Osteoblast (primary cell): ENCODE results near the gene SEMA3F. TPM values are rescaled to one million over a fixed set of nuclear protein-coding genes. Genes with fewer than 3 reads are reported as not detected.

ENCODE experiments used
- DNase-seq: peaks from one replicate; pipeline ENCODE4 v3.0.0; 2011; ENCODE audit warnings: low spot score, mixed read lengths; ENCODE audit not compliant: insufficient read length; ENCODE audit errors: missing footprints
- H2AFZ ChIP-seq: 2 replicates; pipeline ENCODE4 v1.6.0; 2011; ENCODE audit warnings: mild to moderate bottlenecking, low read length
- H3K27ac ChIP-seq: 2 replicates; pipeline ENCODE4 v1.5.1; 2011; ENCODE audit warnings: mild to moderate bottlenecking, low read depth, low read length, moderate library complexity
- H3K27me3 ChIP-seq: 2 replicates; pipeline ENCODE4 v1.6.0; 2012; ENCODE audit warnings: mild to moderate bottlenecking, control low read depth, inconsistent platforms, low read length, moderate library complexity; ENCODE audit not compliant: insufficient read depth
- H3K36me3 ChIP-seq: 2 replicates; pipeline ENCODE4 v1.5.1; 2011; ENCODE audit warnings: mild to moderate bottlenecking, low read length, control low read depth, moderate library complexity; ENCODE audit not compliant: insufficient read depth
- H3K4me1 ChIP-seq: 2 replicates; pipeline ENCODE4 v1.5.1; 2011; ENCODE audit warnings: mild to moderate bottlenecking, low read length, control low read depth, moderate library complexity; ENCODE audit not compliant: insufficient read depth
- H3K4me2 ChIP-seq: 2 replicates; pipeline ENCODE4 v1.6.0; 2011; ENCODE audit warnings: mild to moderate bottlenecking, low read length; ENCODE audit not compliant: insufficient read depth
- H3K4me3 ChIP-seq: fragments of 200-600 bp; sonication (generic); 3 replicates; pipeline ENCODE4 v1.5.1; 2012; ENCODE audit warnings: mild to moderate bottlenecking, low read length, inconsistent platforms; ENCODE audit not compliant: insufficient read depth
- H3K79me2 ChIP-seq: 2 replicates; pipeline ENCODE4 v1.6.0; 2012; ENCODE audit warnings: mild to moderate bottlenecking, low read length, control low read depth, inconsistent platforms; ENCODE audit not compliant: insufficient read depth
- H3K9me3 ChIP-seq: 2 replicates; pipeline ENCODE4 v1.5.1; 2011; ENCODE audit warnings: low read depth, low read length, control low read depth
- H4K20me1 ChIP-seq: 2 replicates; pipeline ENCODE4 v1.6.0; 2012; ENCODE audit warnings: mild to moderate bottlenecking, low read length, control low read depth; ENCODE audit not compliant: insufficient read depth
- CTCF ChIP-seq: IDR thresholded peaks from 2 replicates; pipeline ENCODE4 v1.5.1; 2011; ENCODE audit warnings: mild to moderate bottlenecking, low read depth, low read length, moderate library complexity; ENCODE audit errors: extremely low read depth
- total RNA-seq: library from RNA; depleted of rRNA; stranded (reverse); fragments of >200 nt; gene quantifications from 2 replicates; pipeline ENCODE4 v1.2.3, GENCODE V29; 2012

SEMA3F gene
- total RNA-seq, 1 donor: 5.1 TPM

DNA sequence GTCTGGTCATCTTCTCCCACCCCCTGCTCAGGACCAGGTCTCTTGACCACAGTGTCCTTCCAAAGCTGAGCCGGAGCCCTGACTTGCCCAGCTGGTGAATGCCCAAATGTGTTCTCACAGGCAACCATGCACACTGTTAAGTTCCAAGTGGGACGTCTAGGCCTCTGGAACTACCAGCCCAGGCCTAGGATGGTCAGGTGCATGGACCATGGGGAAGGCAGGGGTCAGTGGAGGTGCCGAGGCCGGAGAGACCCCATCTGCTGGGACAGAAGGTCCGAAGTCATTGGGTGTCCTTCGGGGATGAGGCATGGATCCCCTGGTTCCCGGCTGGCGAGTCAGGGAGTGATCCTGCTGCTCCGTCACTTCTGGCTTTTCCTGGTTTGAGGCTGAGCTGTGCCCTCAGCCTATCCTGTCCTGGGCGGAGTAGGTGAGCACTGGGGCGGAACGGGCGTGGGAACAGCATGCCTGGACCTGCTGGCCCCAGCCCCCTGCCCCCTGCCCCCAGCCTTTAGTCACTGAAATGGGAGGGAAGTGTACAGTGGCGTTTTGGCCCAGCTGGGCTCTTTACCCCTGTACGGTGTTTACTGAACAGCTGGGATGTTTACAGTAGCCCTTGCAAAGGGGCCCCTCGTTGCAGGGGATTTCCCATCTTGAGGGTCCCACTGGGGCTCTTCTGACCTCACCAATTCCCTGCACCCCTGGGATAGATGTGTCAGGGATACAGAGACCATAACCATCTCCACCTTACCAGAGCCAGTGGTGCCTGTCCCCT is 12.1 kb downstream of the SEMA3F start:
- Histone ChIP-seq H3K79me2 (peaks cover 45% of the 10 kb centered on the region), H3K4me1 (peaks cover 63% of the 10 kb centered on the region), H3K36me3 (no peaks in the 10 kb centered on the region), H3K9me3 (no peaks in the 10 kb centered on the region), H3K4me3 (no peak overlapping the region), H3K27ac (peak overlapping the region; percentile 64), H3K27me3 (no peaks in the 10 kb centered on the region), H4K20me1 (no peaks in the 10 kb centered on the region), H3K4me2 (peak overlapping the region; percentile 30), H2AFZ (peak overlapping the region; percentile 13)
- no peak for TF ChIP-seq CTCF
- DNase-seq: no peak

- no peaks in the 10 kb centered on the region for H3K9me3 ChIP-seq
- TF ChIP-seq CTCF: no peak
- H3K27me3 ChIP-seq: no peaks in the 10 kb centered on the region
- DNase-seq: no peak
- peak overlapping the region; percentile 43 for H3K27ac ChIP-seq
- no peak overlapping the region for H3K4me2 ChIP-seq
- no peaks in the 10 kb centered on the region for H3K36me3 ChIP-seq
- no peak overlapping the region for H3K4me3 ChIP-seq
- peaks cover 59% of the 10 kb centered on the region for H3K4me1 ChIP-seq
- H3K79me2 ChIP-seq: peaks cover 45% of the 10 kb centered on the region
- no peak overlapping the region for H2AFZ ChIP-seq
- H4K20me1 ChIP-seq: no peaks in the 10 kb centered on the region
These were observed 12.7 kb downstream of the SEMA3F start for GRCh38 chr3:50167841-50168209.

GRCh38 chr3:50168388-50168787 is 13.3 kb downstream of the SEMA3F start:
- Histone ChIP-seq H3K36me3 (no peaks in the 10 kb centered on the region), H3K4me1 (peaks cover 57% of the 10 kb centered on the region), H4K20me1 (no peaks in the 10 kb centered on the region), H3K4me2 (no peak overlapping the region), H2AFZ (no peak overlapping the region), H3K9me3 (no peaks in the 10 kb centered on the region), H3K27me3 (no peaks in the 10 kb centered on the region), H3K27ac (peak overlapping the region; percentile 43), H3K79me2 (peaks cover 45% of the 10 kb centered on the region), H3K4me3 (no peak overlapping the region)
- DNase-seq: no peak
- TF ChIP-seq CTCF: no peak

GRCh38 chr3:50168791-50169190 is 13.7 kb downstream of the SEMA3F start:
- Histone ChIP-seq H3K4me1 (peaks cover 53% of the 10 kb centered on the region), H4K20me1 (no peaks in the 10 kb centered on the region), H3K27me3 (no peaks in the 10 kb centered on the region), H3K9me3 (no peaks in the 10 kb centered on the region), H3K4me2 (no peak overlapping the region), H3K36me3 (no peaks in the 10 kb centered on the region), H3K4me3 (no peak overlapping the region), H3K27ac (peak overlapping the region; percentile 43), H3K79me2 (peaks cover 45% of the 10 kb centered on the region), H2AFZ (no peak overlapping the region)
- TF ChIP-seq CTCF: no peak
- DNase-seq: no peak
